ENCODE measurements around the gene SDR42E1. TPM values are rescaled to one million over a fixed set of nuclear protein-coding genes. Genes with fewer than 3 reads are reported as not detected.
"Not testable (repeated sequence)": the region's sequence is repeated elsewhere in the genome, so short reads cannot be mapped to it uniquely, and the experiment has no call there.

SDR42E1 gene
- total and polyA plus RNA-seq, 3 experiments from 2014 or later, result 1.9 to 12.4 (median 11.9) TPM

DNA sequence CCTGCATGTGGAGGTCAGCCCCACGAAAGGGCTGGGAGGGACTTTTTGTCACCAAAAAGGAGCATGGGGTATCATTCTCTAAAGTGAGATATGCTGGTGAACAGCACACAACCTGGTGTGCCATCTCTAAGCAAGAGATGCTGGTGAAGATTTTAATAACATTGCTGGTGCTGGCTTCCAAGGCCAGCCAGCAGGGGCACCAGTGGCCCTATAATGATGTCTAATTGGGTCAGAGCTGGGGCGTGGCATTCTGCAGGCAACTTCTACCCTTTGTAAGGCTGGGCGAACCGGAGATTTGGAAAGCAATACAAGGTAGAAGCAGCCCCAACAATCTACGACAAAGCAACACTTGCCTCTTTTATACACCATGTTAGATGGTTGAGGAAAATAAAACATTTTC, 16.8 kb downstream of the SDR42E1 start:
- no peaks in the 10 kb centered on the region for H3K27me3 ChIP-seq (ENCODE audit: insufficient read depth, low read length, poor library complexity, severe bottlenecking)
- H3K4me1 ChIP-seq (ENCODE audit: insufficient read depth, low read length), result no peaks in the 10 kb centered on the region
- Mint-ChIP-seq H3K27me3 (no peaks in the 10 kb centered on the region), H3K4me1 (no peaks in the 10 kb centered on the region), H3K4me3 (no peak overlapping the region), H3K9me3 (no peaks in the 10 kb centered on the region), H3K27ac (no peak overlapping the region), H3K36me3 (peaks cover 0 to 33% (median 8%) of the 10 kb centered on the region in 3 donors)
- no peaks in the 10 kb centered on the region for H3K36me3 ChIP-seq (ENCODE audit: insufficient read depth, low read length)
- CTCF ChIA-PET, result no interaction called here
- POLR2A ChIA-PET, result no interaction called here
- H3K4me3 ChIP-seq (ENCODE audit: low read length), result no peak overlapping the region
- no peak overlapping the region for H3K27ac ChIP-seq (ENCODE audit: low read depth, low read length)
- H3K9me3 ChIP-seq (ENCODE audit: low read length), result no peaks in the 10 kb centered on the region
- DNase-seq, result no peak

DNA sequence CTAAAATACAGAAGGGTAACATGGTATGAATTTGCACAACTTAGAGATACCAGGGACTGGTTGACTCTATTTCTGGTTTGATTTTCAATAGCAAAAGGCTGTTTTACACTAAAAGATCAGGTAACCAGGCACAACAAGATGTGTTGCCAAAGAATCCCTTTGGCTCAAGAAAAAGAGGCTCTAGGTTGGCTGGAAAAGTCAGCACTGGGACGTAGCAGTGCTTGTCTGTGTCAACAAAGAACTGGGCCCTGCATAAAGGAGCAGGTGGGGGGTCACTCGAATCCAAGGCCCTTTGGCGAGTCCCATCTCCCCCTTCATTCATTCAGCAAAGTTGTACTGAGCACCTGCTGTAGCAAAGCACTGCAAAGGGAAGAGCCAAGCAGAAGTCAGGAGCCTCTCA, 18.4 kb downstream of the SDR42E1 start:
- no peak for DNase-seq
- Mint-ChIP-seq H3K27ac (peak overlapping the region in 1 of 8 donors; percentile 34), H3K4me3 (no peak overlapping the region), H3K9me3 (no peaks in the 10 kb centered on the region), H3K36me3 (peaks cover 0 to 19% (median under 1%) of the 10 kb centered on the region in 3 donors), H3K27me3 (no peaks in the 10 kb centered on the region), H3K4me1 (no peaks in the 10 kb centered on the region)
- no peak overlapping the region for H3K27ac ChIP-seq (ENCODE audit: low read depth, low read length)
- H3K36me3 ChIP-seq (ENCODE audit: insufficient read depth, low read length), result no peaks in the 10 kb centered on the region
- H3K27me3 ChIP-seq (ENCODE audit: insufficient read depth, low read length, poor library complexity, severe bottlenecking), result no peaks in the 10 kb centered on the region
- no peaks in the 10 kb centered on the region for H3K4me1 ChIP-seq (ENCODE audit: insufficient read depth, low read length)
- CTCF ChIA-PET, result no interaction called here
- H3K9me3 ChIP-seq (ENCODE audit: low read length), result no peaks in the 10 kb centered on the region
- no peak overlapping the region for H3K4me3 ChIP-seq (ENCODE audit: low read length)
- POLR2A ChIA-PET, result no interaction called here

DNA sequence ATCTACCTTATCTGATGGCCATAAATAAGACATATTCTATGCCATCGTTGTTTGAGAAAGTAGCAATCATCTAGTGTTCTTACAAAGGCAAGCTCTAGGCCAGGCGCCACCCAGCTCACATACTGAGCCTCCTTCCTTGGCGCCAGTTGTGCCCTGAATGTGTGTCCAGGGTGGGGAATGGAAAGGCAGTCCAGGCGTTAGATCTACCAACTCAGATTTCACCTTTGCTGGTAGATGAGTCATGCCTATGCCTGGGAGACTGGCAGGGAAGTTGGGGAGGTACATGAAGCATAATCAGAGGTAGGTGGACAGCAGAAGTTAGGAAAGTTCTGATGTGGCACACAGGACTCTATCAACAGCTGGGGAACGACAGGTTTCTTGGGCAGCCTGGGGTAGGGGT, 23.6 kb downstream of the SDR42E1 start:
- CTCF ChIA-PET, result no interaction called here
- H3K27me3 ChIP-seq (ENCODE audit: insufficient read depth, low read length, poor library complexity, severe bottlenecking), result no peaks in the 10 kb centered on the region
- no peak overlapping the region for H3K27ac ChIP-seq (ENCODE audit: low read depth, low read length)
- H3K4me3 ChIP-seq (ENCODE audit: low read length), result no peak overlapping the region
- no peak overlapping the region for H3K4me3 Mint-ChIP-seq
- no peaks in the 10 kb centered on the region for H3K9me3 ChIP-seq (ENCODE audit: low read length)
- peaks cover 8 to 11% of the 10 kb centered on the region in 2 donors for H3K27me3 Mint-ChIP-seq
- no peak overlapping the region for H3K27ac Mint-ChIP-seq
- POLR2A ChIA-PET, result no interaction called here
- no peak for DNase-seq
- H3K4me1 ChIP-seq (ENCODE audit: insufficient read depth, low read length), result no peaks in the 10 kb centered on the region
- no peaks in the 10 kb centered on the region for H3K36me3 Mint-ChIP-seq
- no peaks in the 10 kb centered on the region for H3K9me3 Mint-ChIP-seq
- H3K4me1 Mint-ChIP-seq, result no peaks in the 10 kb centered on the region
- no peaks in the 10 kb centered on the region for H3K36me3 ChIP-seq (ENCODE audit: insufficient read depth, low read length)

DNA sequence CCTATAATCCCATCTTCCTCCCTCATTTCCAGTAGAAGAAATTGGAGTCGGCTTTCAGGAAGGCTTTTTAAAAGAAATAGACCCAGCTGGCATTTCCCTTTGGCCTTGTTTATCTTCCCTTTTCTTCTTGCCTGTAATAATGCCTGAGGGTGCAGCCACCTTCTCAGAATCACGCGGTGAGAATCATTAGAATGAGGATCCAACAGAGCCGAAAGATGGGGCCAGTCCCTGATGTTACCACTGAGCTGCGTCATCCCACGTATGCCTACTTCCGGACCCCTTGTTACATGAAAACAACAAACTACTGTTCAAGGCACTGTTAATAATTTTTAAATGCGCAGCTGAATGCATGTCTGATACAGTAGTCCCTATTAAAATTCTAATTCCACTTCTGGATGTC, 24.1 kb downstream of the SDR42E1 start:
- H3K4me3 ChIP-seq (ENCODE audit: low read length), result no peak overlapping the region
- Mint-ChIP-seq H3K27me3 (peaks cover 8 to 14% of the 10 kb centered on the region in 2 donors), H3K4me1 (no peaks in the 10 kb centered on the region), H3K9me3 (no peaks in the 10 kb centered on the region), H3K36me3 (no peaks in the 10 kb centered on the region), H3K4me3 (no peak overlapping the region), H3K27ac (no peak overlapping the region)
- no peaks in the 10 kb centered on the region for H3K9me3 ChIP-seq (ENCODE audit: low read length)
- ChIA-PET POLR2A (no interaction called here), CTCF (no interaction called here)
- no peak overlapping the region for H3K27ac ChIP-seq (ENCODE audit: low read depth, low read length)
- H3K36me3 ChIP-seq (ENCODE audit: insufficient read depth, low read length), result no peaks in the 10 kb centered on the region
- no peaks in the 10 kb centered on the region for H3K27me3 ChIP-seq (ENCODE audit: insufficient read depth, low read length, poor library complexity, severe bottlenecking)
- DNase-seq, result no peak
- no peaks in the 10 kb centered on the region for H3K4me1 ChIP-seq (ENCODE audit: insufficient read depth, low read length)

DNA sequence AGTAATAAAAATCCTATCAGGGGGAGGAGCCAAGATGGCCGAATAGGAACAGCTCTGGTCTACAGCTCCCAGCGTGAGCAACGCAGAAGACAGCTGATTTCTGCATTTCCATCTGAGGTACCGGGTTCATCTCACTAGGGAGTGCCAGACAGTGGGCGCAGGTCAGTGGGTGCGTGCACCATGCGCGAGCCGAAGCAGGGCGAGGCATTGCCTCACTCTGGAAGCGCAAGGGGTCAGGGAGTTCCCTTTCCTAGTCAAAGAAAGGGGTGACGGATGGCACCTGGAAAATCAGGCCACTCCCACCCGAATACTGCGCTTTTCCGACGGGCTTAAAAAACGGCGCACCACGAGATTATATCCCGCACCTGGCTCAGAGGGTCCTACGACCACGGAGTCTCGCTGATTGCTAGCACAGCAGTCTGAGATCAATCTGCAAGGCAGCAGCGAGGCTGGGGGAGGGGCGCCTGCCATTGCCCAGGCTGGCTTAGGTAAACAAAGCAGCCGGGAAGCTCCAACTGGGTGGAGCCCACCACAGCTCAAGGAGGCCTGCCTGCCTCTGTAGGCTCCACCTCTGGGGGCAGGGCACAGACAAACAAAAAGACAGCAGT, 33.8 kb downstream of the SDR42E1 start:
- POLR2A ChIA-PET; H3K27ac Mint-ChIP-seq; H3K4me3 ChIP-seq (ENCODE audit: low read length); H3K4me3 Mint-ChIP-seq; H3K9me3 ChIP-seq (ENCODE audit: low read length); H3K27ac ChIP-seq (ENCODE audit: low read depth, low read length); H3K36me3 ChIP-seq (ENCODE audit: insufficient read depth, low read length); H3K4me1 Mint-ChIP-seq; CTCF ChIA-PET; H3K4me1 ChIP-seq (ENCODE audit: insufficient read depth, low read length); H3K27me3 ChIP-seq (ENCODE audit: insufficient read depth, low read length, poor library complexity, severe bottlenecking); DNase-seq: not testable (repeated sequence)
- H3K36me3 Mint-ChIP-seq, result peaks cover 0 to 16% (median 0%) of the 10 kb centered on the region in 3 donors
- peaks cover 14 to 24% of the 10 kb centered on the region in 2 donors for H3K27me3 Mint-ChIP-seq
- peaks cover 16 to 35% (median 28%) of the 10 kb centered on the region in 5 donors for H3K9me3 Mint-ChIP-seq

DNA sequence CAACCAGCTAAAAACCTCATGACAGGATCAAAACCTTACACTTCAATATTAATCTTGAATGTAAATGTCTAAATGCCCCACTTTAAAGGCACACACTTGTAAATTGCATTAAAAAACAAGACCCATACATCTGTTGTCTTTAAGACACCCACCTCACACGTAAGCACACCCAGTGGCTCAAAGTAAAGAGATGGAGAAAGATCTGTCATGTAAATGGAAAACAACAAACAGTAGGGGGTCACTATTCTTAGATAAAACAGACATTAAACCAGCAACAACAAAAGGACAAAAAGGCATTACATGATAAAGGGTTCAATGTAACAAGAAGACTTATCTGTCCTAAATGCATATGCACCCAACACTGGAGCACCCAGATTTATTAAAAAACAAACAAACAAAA, 35.6 kb downstream of the SDR42E1 start:
- ChIA-PET POLR2A (no interaction called here), CTCF (no interaction called here)
- Mint-ChIP-seq H3K27ac (no peak overlapping the region), H3K27me3 (peaks cover 16 to 33% of the 10 kb centered on the region in 2 donors), H3K36me3 (peaks cover 0 to 22% (median 0%) of the 10 kb centered on the region in 3 donors), H3K9me3 (peaks cover 24 to 48% (median 42%) of the 10 kb centered on the region in 5 donors), H3K4me1 (no peaks in the 10 kb centered on the region), H3K4me3 (no peak overlapping the region)
- H3K27ac ChIP-seq (ENCODE audit: low read depth, low read length), result no peak overlapping the region
- H3K36me3 ChIP-seq (ENCODE audit: insufficient read depth, low read length), result no peaks in the 10 kb centered on the region
- H3K9me3 ChIP-seq (ENCODE audit: low read length), result no peaks in the 10 kb centered on the region
- no peaks in the 10 kb centered on the region for H3K27me3 ChIP-seq (ENCODE audit: insufficient read depth, low read length, poor library complexity, severe bottlenecking)
- DNase-seq, result no peak
- H3K4me1 ChIP-seq (ENCODE audit: insufficient read depth, low read length), result no peaks in the 10 kb centered on the region
- H3K4me3 ChIP-seq (ENCODE audit: low read length), result no peak overlapping the region

DNA sequence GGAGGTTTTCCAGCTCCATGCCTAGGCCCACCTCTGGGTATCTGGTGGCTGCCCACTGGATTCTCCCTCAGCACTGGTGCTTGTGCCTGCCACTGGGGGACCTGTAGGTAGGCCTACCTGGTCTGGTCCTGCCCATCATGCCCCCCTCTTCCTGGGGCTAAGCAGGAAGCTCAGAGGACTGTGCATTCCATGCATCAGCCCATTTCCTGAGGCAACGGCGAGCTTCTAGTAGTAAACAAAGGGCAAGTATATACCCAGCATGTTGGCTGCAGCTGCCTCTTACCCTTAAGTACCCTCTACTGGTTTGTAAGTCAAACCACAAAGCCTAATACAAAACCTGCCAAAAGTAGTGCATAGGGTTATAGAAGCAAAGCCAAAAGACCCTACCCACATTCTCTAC, 37.5 kb downstream of the SDR42E1 start:
- Mint-ChIP-seq H3K9me3 (peaks cover 24 to 48% (median 42%) of the 10 kb centered on the region in 5 donors), H3K36me3 (peaks cover 0 to 22% (median 0%) of the 10 kb centered on the region in 3 donors), H3K4me1 (no peaks in the 10 kb centered on the region), H3K27ac (no peak overlapping the region), H3K27me3 (peaks cover 17 to 33% of the 10 kb centered on the region in 2 donors), H3K4me3 (no peak overlapping the region)
- Histone ChIP-seq H3K36me3 (ENCODE audit: insufficient read depth, low read length) (no peaks in the 10 kb centered on the region), H3K4me1 (ENCODE audit: insufficient read depth, low read length) (no peaks in the 10 kb centered on the region), H3K27me3 (ENCODE audit: insufficient read depth, low read length, poor library complexity, severe bottlenecking) (no peaks in the 10 kb centered on the region), H3K27ac (ENCODE audit: low read depth, low read length) (no peak overlapping the region), H3K4me3 (ENCODE audit: low read length) (no peak overlapping the region), H3K9me3 (ENCODE audit: low read length) (no peaks in the 10 kb centered on the region)
- ChIA-PET CTCF (no interaction called here), POLR2A (no interaction called here)
- DNase-seq, result no peak

DNA sequence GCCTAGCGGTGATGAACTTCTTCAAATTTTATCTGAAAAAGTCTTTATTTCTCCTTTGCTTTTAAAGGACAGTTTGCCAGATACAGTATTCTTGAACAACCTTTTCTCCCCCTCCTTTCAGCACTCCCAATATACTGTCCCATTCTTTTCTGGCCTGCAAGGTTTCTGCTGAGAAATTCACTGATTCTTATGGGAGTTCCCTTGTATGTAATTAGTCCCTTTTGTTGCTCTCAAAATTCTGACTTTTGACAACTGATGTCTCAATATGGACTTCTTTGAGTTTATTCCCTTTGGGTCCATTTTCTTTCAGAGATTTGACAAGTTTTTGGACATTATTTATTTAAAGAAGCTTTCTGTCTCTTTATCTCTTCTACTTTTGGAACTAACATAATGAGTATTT, 39.4 kb downstream of the SDR42E1 start:
- peaks cover 0 to 19% (median 0%) of the 10 kb centered on the region in 3 donors for H3K36me3 Mint-ChIP-seq
- Histone ChIP-seq H3K27me3 (ENCODE audit: insufficient read depth, low read length, poor library complexity, severe bottlenecking) (no peaks in the 10 kb centered on the region), H3K4me1 (ENCODE audit: insufficient read depth, low read length) (no peaks in the 10 kb centered on the region), H3K27ac (ENCODE audit: low read depth, low read length) (no peak overlapping the region), H3K36me3 (ENCODE audit: insufficient read depth, low read length) (no peaks in the 10 kb centered on the region), H3K4me3 (ENCODE audit: low read length) (no peak overlapping the region), H3K9me3 (ENCODE audit: low read length) (no peaks in the 10 kb centered on the region)
- H3K27me3 Mint-ChIP-seq, result peaks cover 15 to 30% of the 10 kb centered on the region in 2 donors
- H3K4me3 Mint-ChIP-seq, result no peak overlapping the region
- no peaks in the 10 kb centered on the region for H3K4me1 Mint-ChIP-seq
- CTCF ChIA-PET, result no interaction called here
- H3K27ac Mint-ChIP-seq, result no peak overlapping the region
- POLR2A ChIA-PET, result no interaction called here
- peaks cover 24 to 44% (median 39%) of the 10 kb centered on the region in 5 donors for H3K9me3 Mint-ChIP-seq
- no peak for DNase-seq
